Endodermal cell (in vitro differentiated cells): ENCODE data around the gene DND1. TPM values are rescaled to one million over a fixed set of nuclear protein-coding genes. Genes with fewer than 3 reads are reported as not detected.

ENCODE experiments used
- DNase-seq: peaks from one replicate; pipeline ENCODE4 v3.0.0-alpha.2; 2017
- H3K27ac ChIP-seq: 2 replicates; pipeline ENCODE4 v1.5.1; 2013; ENCODE audit warnings: mild to moderate bottlenecking, low read depth, low read length, moderate library complexity
- H3K27me3 ChIP-seq: 2 replicates; pipeline ENCODE4 v1.6.1; 2013; ENCODE audit warnings: mild to moderate bottlenecking, low read length, moderate library complexity; ENCODE audit not compliant: insufficient read depth, control insufficient read depth, poor library complexity, severe bottlenecking
- H3K36me3 ChIP-seq: 2 replicates; pipeline ENCODE4 v1.7.0; 2013; ENCODE audit warnings: mild to moderate bottlenecking, low read length, moderate library complexity; ENCODE audit not compliant: control insufficient read depth, insufficient read depth
- H3K4me1 ChIP-seq: one replicate; pipeline ENCODE4 v1.7.0; 2013; ENCODE audit warnings: low read length; ENCODE audit not compliant: control insufficient read depth, insufficient read depth
- H3K4me3 ChIP-seq: 2 replicates; pipeline ENCODE4 v1.5.1; 2013; ENCODE audit warnings: mild to moderate bottlenecking, low read length, moderate library complexity
- H3K9ac ChIP-seq: 2 replicates; pipeline ENCODE4 v1.6.1; 2013; ENCODE audit warnings: mild to moderate bottlenecking, low read length, moderate library complexity; ENCODE audit not compliant: poor library complexity, severe bottlenecking; ENCODE audit errors: extremely low read depth
- H3K9me3 ChIP-seq: 2 replicates; pipeline ENCODE4 v1.6.1; 2013; ENCODE audit warnings: mild to moderate bottlenecking, low read length, moderate library complexity; ENCODE audit not compliant: control insufficient read depth
- H3K27ac Mint-ChIP-seq: 2 replicates; pipeline ENCODE4 v1.8.0; 2020; ENCODE audit warnings: mixed read lengths
- H3K27me3 Mint-ChIP-seq: 2 replicates; pipeline ENCODE4 v1.8.0; 2021; ENCODE audit warnings: mild to moderate bottlenecking, mixed read lengths; ENCODE audit not compliant: insufficient read depth
- H3K36me3 Mint-ChIP-seq: 2 replicates; pipeline ENCODE4 v1.8.0; 2020; ENCODE audit warnings: low read depth, mixed read lengths
- H3K4me1 Mint-ChIP-seq: 2 replicates; pipeline ENCODE4 v1.8.0; 2020; ENCODE audit warnings: mixed read lengths
- H3K4me3 Mint-ChIP-seq: 2 replicates; pipeline ENCODE4 v1.8.0; 2020; ENCODE audit warnings: mild to moderate bottlenecking, moderate library complexity, mixed read lengths
- H3K9me3 Mint-ChIP-seq: 2 replicates; pipeline ENCODE4 v1.8.0; 2020; ENCODE audit warnings: mild to moderate bottlenecking, mixed read lengths
- CTCF ChIP-seq: fragments of 200-600 bp; sonication (generic); conservative IDR thresholded peaks from 2 replicates; pipeline ENCODE4 v1.5.0; 2021; ENCODE audit warnings: antibody characterized with exemption, mild to moderate bottlenecking
- WGBS, 2 experiments: methylation state at CpG; one replicate each; pipeline versions ENCODE4 v1.1.5 to v1.1.7; 2013; ENCODE audit warnings: missing lambda C conversion rate in 2 of 2, mixed read lengths in 1 of 2; ENCODE audit not compliant: insufficient coverage in 1 of 2, insufficient read length in 1 of 2; 5-methylcytosine and 5-hydroxymethylcytosine counted together
- total RNA-seq, 2 donors: library from RNA; stranded (reverse); fragmentation: NEBNext Ultra II Directional in 1 of 2; extraction: Animal tissue kit (Norgen Biotek cat#: 25700) in 1 of 2; gene quantifications; 2 replicates in 1 of 2; 3 replicates in 1 of 2; pipeline ENCODE4 v1.2.1, GENCODE V29; 2021

Gene DND1
- total RNA-seq, 2 donors from 2014 or later, result 1.1 to 1.6 TPM

- Histone ChIP-seq H3K4me3 (peak overlapping the region; percentile 47), H3K9me3 (peaks cover 23% of the 10 kb centered on the region), H3K9ac (no peak overlapping the region), H3K27ac (no peak overlapping the region), H3K36me3 (no peaks in the 10 kb centered on the region), H3K27me3 (peaks cover 39% of the 10 kb centered on the region), H3K4me1 (peaks cover 3% of the 10 kb centered on the region)
- H3K9me3 Mint-ChIP-seq, result peaks cover 48% of the 10 kb centered on the region
- 92% methylated on average over 2 of the region's 2 CpGs; no CpG with 5 or more reads in 1 of the 2 experiments for WGBS, 2 experiments
- peaks cover 3% of the 10 kb centered on the region for H3K36me3 Mint-ChIP-seq
- no peak overlapping the region for H3K27ac Mint-ChIP-seq
- H3K4me3 Mint-ChIP-seq, result no peak overlapping the region
- peaks cover 12% of the 10 kb centered on the region for H3K27me3 Mint-ChIP-seq
- no peak for TF ChIP-seq CTCF
- peaks cover 3% of the 10 kb centered on the region for H3K4me1 Mint-ChIP-seq
- no peak for DNase-seq
These were observed 39.9 kb downstream of the DND1 start for GRCh38 chr5:140633501-140633900.

GRCh38 chr5:140633021-140633471 is 40.3 kb downstream of the DND1 start, which contains the start of gene CD14:
Gene CD14 (minus strand): TSS chr5:140633175. CDS start chr5:140633071, 104 bp downstream.
- H3K4me3 ChIP-seq, result peak within 1 kb of the TSS; percentile 47
- TF ChIP-seq CTCF, result no peak
- peaks cover 27% of the 10 kb centered on the region for H3K9me3 ChIP-seq
- H3K27me3 Mint-ChIP-seq, result peaks cover 15% of the 10 kb centered on the region
- H3K27me3 ChIP-seq, result peaks cover 39% of the 10 kb centered on the region
- DNase-seq, result no peak
- H3K9me3 Mint-ChIP-seq, result peaks cover 49% of the 10 kb centered on the region
- H3K36me3 ChIP-seq, result no peaks in the 10 kb centered on the region
- H3K27ac ChIP-seq, result no peak within 1 kb of the TSS
- 47 to 59% methylated on average over 10 to 16 of the region's 16 CpGs for WGBS, 2 experiments
- H3K4me1 ChIP-seq, result peaks cover 3% of the 10 kb centered on the region
- H3K4me3 Mint-ChIP-seq, result no peak within 1 kb of the TSS
- no peak within 1 kb of the TSS for H3K9ac ChIP-seq
- peaks cover 2% of the 10 kb centered on the region for H3K36me3 Mint-ChIP-seq
- H3K27ac Mint-ChIP-seq, result no peak within 1 kb of the TSS
- H3K4me1 Mint-ChIP-seq, result peaks cover under 1% of the 10 kb centered on the region

GRCh38 chr5:140632366-140633020 is 40.9 kb downstream of the DND1 start:
- TF ChIP-seq CTCF, result no peak
- Mint-ChIP-seq H3K27ac (no peak overlapping the region), H3K4me1 (no peaks in the 10 kb centered on the region), H3K4me3 (no peak overlapping the region), H3K27me3 (peaks cover 15% of the 10 kb centered on the region), H3K9me3 (peaks cover 49% of the 10 kb centered on the region), H3K36me3 (peaks cover 2% of the 10 kb centered on the region)
- 42 to 49% methylated on average over 43 to 51 of the region's 51 CpGs for WGBS, 2 experiments
- H3K9ac ChIP-seq, result no peak overlapping the region
- H3K27me3 ChIP-seq, result peaks cover 39% of the 10 kb centered on the region
- no peaks in the 10 kb centered on the region for H3K4me1 ChIP-seq
- peaks cover 27% of the 10 kb centered on the region for H3K9me3 ChIP-seq
- peak overlapping the region; percentile 47 for H3K4me3 ChIP-seq
- H3K27ac ChIP-seq, result no peak overlapping the region
- H3K36me3 ChIP-seq, result no peaks in the 10 kb centered on the region
- no peak for DNase-seq
